Activated naive CD8-positive, alpha-beta T cell treated with anti-CD3 and anti-CD28 coated beads, Interleukin-2, amount 50 U/mL, for 24 hours (primary cell): ENCODE measurements around the gene UGP2.
A peak's percentile ranks its signal among the peaks of the same experiment; 100 is the strongest.

ENCODE experiments used
- ATAC-seq: fragments of 150-1000 bp; cut with Tn5 transposase; one replicate; pipeline ENCODE4 v1.10.0; 2021
- DNase-seq: peaks from one replicate; pipeline ENCODE4 v3.0.0; 2021
- H3K27ac Mint-ChIP-seq: one replicate; pipeline ENCODE4 v1.8.0; 2021; ENCODE audit warnings: mild to moderate bottlenecking, mixed read lengths
- H3K27me3 Mint-ChIP-seq: one replicate; pipeline ENCODE4 v1.8.0; 2021; ENCODE audit warnings: mixed read lengths
- H3K36me3 Mint-ChIP-seq: one replicate; pipeline ENCODE4 v1.8.0; 2021; ENCODE audit warnings: low read depth, mixed read lengths
- H3K4me1 Mint-ChIP-seq: one replicate; pipeline ENCODE4 v1.8.0; 2021; ENCODE audit warnings: mixed read lengths
- H3K4me3 Mint-ChIP-seq: one replicate; pipeline ENCODE4 v1.8.0; 2021; ENCODE audit warnings: mild to moderate bottlenecking, moderate library complexity, mixed read lengths
- H3K9me3 Mint-ChIP-seq: one replicate; pipeline ENCODE4 v1.8.0; 2021; ENCODE audit warnings: mixed read lengths

UGP2 gene

GRCh38 chr2:63820969-63821368 is 20.7 kb upstream of the UGP2 start:
- H3K27me3 Mint-ChIP-seq, result peaks cover 2% of the 10 kb centered on the region
- H3K4me3 Mint-ChIP-seq, result no peak overlapping the region
- no peaks in the 10 kb centered on the region for H3K9me3 Mint-ChIP-seq
- DNase-seq (no peak), ATAC-seq (no peak)
- no peaks in the 10 kb centered on the region for H3K36me3 Mint-ChIP-seq
- no peaks in the 10 kb centered on the region for H3K4me1 Mint-ChIP-seq
- H3K27ac Mint-ChIP-seq, result no peak overlapping the region

GRCh38 chr2:63821396-63821795 is 20.3 kb upstream of the UGP2 start:
- Mint-ChIP-seq H3K9me3 (no peaks in the 10 kb centered on the region), H3K27ac (no peak overlapping the region), H3K27me3 (peaks cover 2% of the 10 kb centered on the region), H3K36me3 (no peaks in the 10 kb centered on the region), H3K4me3 (no peak overlapping the region), H3K4me1 (no peaks in the 10 kb centered on the region)
- ATAC-seq (no peak), DNase-seq (no peak)

GRCh38 chr2:63822478-63822877 is 19.2 kb upstream of the UGP2 start:
- Mint-ChIP-seq H3K36me3 (no peaks in the 10 kb centered on the region), H3K27me3 (peaks cover 2% of the 10 kb centered on the region), H3K27ac (no peak overlapping the region), H3K4me1 (no peaks in the 10 kb centered on the region), H3K4me3 (no peak overlapping the region), H3K9me3 (no peaks in the 10 kb centered on the region)
- DNase-seq (no peak), ATAC-seq (no peak)

- DNase-seq (no peak), ATAC-seq (no peak)
- no peak overlapping the region for H3K27ac Mint-ChIP-seq
- H3K36me3 Mint-ChIP-seq, result no peaks in the 10 kb centered on the region
- H3K4me3 Mint-ChIP-seq, result no peak overlapping the region
- H3K4me1 Mint-ChIP-seq, result no peaks in the 10 kb centered on the region
- H3K9me3 Mint-ChIP-seq, result no peaks in the 10 kb centered on the region
- H3K27me3 Mint-ChIP-seq, result peaks cover 4% of the 10 kb centered on the region
These were observed 13.9 kb upstream of the UGP2 start for GRCh38 chr2:63827749-63828148.

GRCh38 chr2:63831176-63831575 is 10.5 kb upstream of the UGP2 start:
- Mint-ChIP-seq H3K9me3 (no peaks in the 10 kb centered on the region), H3K27ac (no peak overlapping the region), H3K27me3 (peaks cover 3% of the 10 kb centered on the region), H3K4me1 (no peaks in the 10 kb centered on the region), H3K4me3 (no peak overlapping the region), H3K36me3 (no peaks in the 10 kb centered on the region)
- DNase-seq (no peak), ATAC-seq (no peak)

- H3K4me1 Mint-ChIP-seq, result no peaks in the 10 kb centered on the region
- no peaks in the 10 kb centered on the region for H3K36me3 Mint-ChIP-seq
- DNase-seq (no peak), ATAC-seq (no peak)
- no peaks in the 10 kb centered on the region for H3K9me3 Mint-ChIP-seq
- peaks cover 3% of the 10 kb centered on the region for H3K27me3 Mint-ChIP-seq
- no peak overlapping the region for H3K27ac Mint-ChIP-seq
- no peak overlapping the region for H3K4me3 Mint-ChIP-seq
These were observed 7.3 kb upstream of the UGP2 start for GRCh38 chr2:63834401-63834800.

- no peaks in the 10 kb centered on the region for H3K27me3 Mint-ChIP-seq
- no peaks in the 10 kb centered on the region for H3K36me3 Mint-ChIP-seq
- H3K9me3 Mint-ChIP-seq, result no peaks in the 10 kb centered on the region
These were observed 4.6 kb upstream of the UGP2 start for GRCh38 chr2:63837036-63837594.

GRCh38 chr2:63840081-63840784 is 1.5 kb upstream of the UGP2 start:
- H3K36me3 Mint-ChIP-seq, result peaks cover 2% of the 10 kb centered on the region
- no peaks in the 10 kb centered on the region for H3K27me3 Mint-ChIP-seq
- peak overlapping the region; percentile 92 for H3K4me3 Mint-ChIP-seq
- DNase-seq, result no peak
- no peaks in the 10 kb centered on the region for H3K9me3 Mint-ChIP-seq
- peak overlapping the region; percentile 94 for H3K27ac Mint-ChIP-seq
- peaks cover 40% of the 10 kb centered on the region for H3K4me1 Mint-ChIP-seq
- peak; percentile 27 for ATAC-seq

More at GRCh38 chr2:63837036-63837594, 4.6 kb upstream of the UGP2 start:
- H3K4me3 Mint-ChIP-seq, result no peak overlapping the region
- peaks cover 12% of the 10 kb centered on the region for H3K4me1 Mint-ChIP-seq
- no peak overlapping the region for H3K27ac Mint-ChIP-seq
- ATAC-seq (no peak), DNase-seq (no peak)

- Mint-ChIP-seq H3K27ac (peak overlapping the region; percentile 94), H3K9me3 (no peaks in the 10 kb centered on the region), H3K4me3 (peak overlapping the region; percentile 92), H3K27me3 (no peaks in the 10 kb centered on the region), H3K36me3 (peaks cover 4% of the 10 kb centered on the region), H3K4me1 (peaks cover 45% of the 10 kb centered on the region)
- peak; percentile 97 for DNase-seq
- peak; percentile 94 for ATAC-seq
These were observed 877 bp upstream of the UGP2 start for GRCh38 chr2:63840785-63841253.

GRCh38 chr2:63842149-63843061 is 709 bp downstream of the UGP2 start:
- peaks cover 52% of the 10 kb centered on the region for H3K4me1 Mint-ChIP-seq
- H3K27me3 Mint-ChIP-seq, result no peaks in the 10 kb centered on the region

GRCh38 chr2:63843093-63843492 is 1.4 kb downstream of the UGP2 start:
- DNase-seq (no peak), ATAC-seq (no peak)
- Mint-ChIP-seq H3K36me3 (peaks cover 21% of the 10 kb centered on the region), H3K27me3 (no peaks in the 10 kb centered on the region), H3K4me3 (peak overlapping the region; percentile 92), H3K4me1 (peaks cover 58% of the 10 kb centered on the region), H3K9me3 (peaks cover 10% of the 10 kb centered on the region), H3K27ac (no peak overlapping the region)

More at GRCh38 chr2:63842149-63843061, 709 bp downstream of the UGP2 start:
- Mint-ChIP-seq H3K27ac (peak overlapping the region; percentile 94), H3K9me3 (peaks cover 3% of the 10 kb centered on the region), H3K36me3 (peaks cover 14% of the 10 kb centered on the region), H3K4me3 (peak overlapping the region; percentile 92)
- peak; percentile 19 for DNase-seq
- ATAC-seq, result no peak

- no peak for ATAC-seq
- Mint-ChIP-seq H3K9me3 (peaks cover 10% of the 10 kb centered on the region), H3K36me3 (peaks cover 21% of the 10 kb centered on the region), H3K27ac (no peak overlapping the region), H3K4me1 (peaks cover 62% of the 10 kb centered on the region), H3K4me3 (peak overlapping the region; percentile 54), H3K27me3 (no peaks in the 10 kb centered on the region)
- DNase-seq, result no peak
These were observed 2.1 kb downstream of the UGP2 start for GRCh38 chr2:63843791-63844190.

GRCh38 chr2:63844616-63845015 is 2.9 kb downstream of the UGP2 start:
- Mint-ChIP-seq H3K36me3 (peaks cover 21% of the 10 kb centered on the region), H3K4me3 (no peak overlapping the region), H3K4me1 (peaks cover 68% of the 10 kb centered on the region), H3K27ac (no peak overlapping the region), H3K9me3 (peaks cover 10% of the 10 kb centered on the region), H3K27me3 (no peaks in the 10 kb centered on the region)
- ATAC-seq (no peak), DNase-seq (no peak)

GRCh38 chr2:63845866-63846265 is 4.2 kb downstream of the UGP2 start:
- Mint-ChIP-seq H3K4me3 (no peak overlapping the region), H3K27me3 (no peaks in the 10 kb centered on the region), H3K27ac (no peak overlapping the region), H3K9me3 (peaks cover 10% of the 10 kb centered on the region), H3K36me3 (peaks cover 21% of the 10 kb centered on the region), H3K4me1 (peaks cover 67% of the 10 kb centered on the region)
- DNase-seq (no peak), ATAC-seq (no peak)
